NCI-H748 (cell line): ENCODE data around the gene TERT.

Source experiments
- DNase-seq: peaks from one replicate; lab custom pipeline; 2025; ENCODE audit not compliant: unreplicated experiment; lab: John Stamatoyannopoulos, UW

Gene TERT

GRCh38 chr5:1265026-1265425 lies 29.8 kb downstream of the TERT start:
- no peak for DNase-seq

GRCh38 chr5:1264211-1264610 lies 30.7 kb downstream of the TERT start:
- no peak for DNase-seq

GRCh38 chr5:1262381-1262780 lies 32.5 kb downstream of the TERT start:
- no peak for DNase-seq

DNA sequence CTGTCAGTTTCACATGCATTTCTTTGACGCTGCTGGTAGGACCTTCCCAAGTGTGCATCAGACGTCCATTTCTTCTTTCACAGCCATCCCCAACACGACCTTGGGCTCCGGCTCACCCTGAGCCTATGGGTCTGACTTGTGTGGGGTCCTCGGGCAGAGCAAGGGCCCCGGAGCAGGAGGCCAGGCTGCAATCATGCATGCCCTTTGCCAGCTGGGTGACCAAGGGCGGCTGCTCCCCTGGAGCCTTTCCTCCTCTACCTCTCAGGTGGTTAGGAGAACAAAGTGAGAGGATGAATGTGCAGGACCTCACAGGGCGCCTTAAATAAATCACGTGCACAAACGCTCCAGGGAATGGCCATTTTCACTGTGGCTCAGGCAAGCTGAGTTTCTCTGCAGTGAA lies 33.2 kb downstream of the TERT start:
- no peak for DNase-seq

DNA sequence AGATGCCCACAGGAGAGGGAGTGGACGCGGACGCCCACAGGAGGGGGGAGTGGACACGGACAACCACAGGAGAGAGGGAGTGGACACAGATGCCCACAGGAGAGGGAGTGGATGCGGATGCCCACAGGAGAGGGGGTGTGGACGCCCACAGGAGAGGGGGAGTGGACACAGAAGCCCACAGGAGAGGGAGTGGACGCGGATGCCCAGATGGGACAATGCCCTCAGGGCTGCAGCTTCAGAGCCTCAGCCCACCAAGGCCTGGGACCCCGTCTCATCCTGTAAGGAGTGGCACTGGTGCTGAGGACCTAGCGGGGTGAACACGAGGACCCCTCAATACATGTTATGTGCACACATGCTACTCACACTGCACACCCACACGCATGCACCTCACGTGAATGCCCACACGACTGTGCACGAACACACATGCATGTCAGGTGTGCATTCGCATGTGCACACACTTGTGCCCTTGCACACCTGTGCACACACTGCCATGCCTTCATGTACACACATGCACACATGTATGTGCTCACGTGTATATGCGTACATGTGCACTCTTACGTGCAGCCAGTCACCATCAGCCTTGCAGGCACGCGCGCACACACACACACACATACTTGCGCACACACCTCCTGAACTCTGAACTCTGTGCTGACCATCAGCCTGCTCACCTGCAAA lies 34.9 kb downstream of the TERT start:
- no peak for DNase-seq

- no peak for DNase-seq
Measured at GRCh38 chr5:1257841-1258240, 37.0 kb downstream of the TERT start.

- DNase-seq = no peak
Measured at GRCh38 chr5:1257363-1257762, 37.5 kb downstream of the TERT start.

GRCh38 chr5:1256776-1257175 lies 38.1 kb downstream of the TERT start:
- no peak for DNase-seq

GRCh38 chr5:1255081-1255561 lies 39.7 kb downstream of the TERT start:
- DNase-seq = no peak

DNA sequence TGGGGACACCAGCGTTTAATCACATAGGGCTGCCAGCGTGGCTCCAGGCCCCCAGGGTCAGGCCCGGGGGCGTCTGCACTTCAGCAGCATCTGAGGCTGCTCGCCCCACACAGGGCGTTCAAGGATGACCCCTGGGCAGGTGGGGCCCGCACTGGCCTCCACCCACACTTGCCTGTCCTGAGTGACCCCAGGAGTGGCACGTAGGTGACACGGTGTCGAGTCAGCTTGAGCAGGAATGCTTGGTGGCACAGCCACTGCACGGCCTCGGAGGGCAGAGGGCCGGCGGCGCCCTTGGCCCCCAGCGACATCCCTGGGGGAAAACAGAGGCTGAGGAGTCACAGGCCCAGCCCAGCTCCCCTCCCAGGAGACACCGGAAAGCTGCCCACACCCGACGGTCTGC lies 40.7 kb downstream of the TERT start:
- DNase-seq = no peak

GRCh38 chr5:1253456-1254105 lies 41.3 kb downstream of the TERT start:
- no peak for DNase-seq

DNA sequence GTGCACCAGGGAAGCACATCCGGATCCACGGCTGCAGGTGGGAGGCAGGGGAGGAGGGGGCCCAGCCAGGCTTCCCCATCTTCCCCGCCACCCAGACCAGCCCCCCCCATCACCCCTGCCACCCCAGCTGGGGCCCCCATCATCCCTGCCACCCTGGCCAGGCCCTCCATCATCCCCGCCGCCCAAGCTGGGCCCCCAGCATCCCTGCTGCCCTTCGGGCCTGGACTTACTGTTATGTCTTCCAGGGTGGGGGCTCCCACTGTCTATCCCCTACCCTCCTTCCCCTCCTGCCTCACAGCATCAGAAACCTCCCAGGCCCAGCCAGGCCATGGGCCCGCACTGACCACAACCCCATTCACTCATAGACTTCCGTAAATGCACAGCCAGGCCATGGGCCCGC lies 42.2 kb downstream of the TERT start:
- no peak for DNase-seq

DNA sequence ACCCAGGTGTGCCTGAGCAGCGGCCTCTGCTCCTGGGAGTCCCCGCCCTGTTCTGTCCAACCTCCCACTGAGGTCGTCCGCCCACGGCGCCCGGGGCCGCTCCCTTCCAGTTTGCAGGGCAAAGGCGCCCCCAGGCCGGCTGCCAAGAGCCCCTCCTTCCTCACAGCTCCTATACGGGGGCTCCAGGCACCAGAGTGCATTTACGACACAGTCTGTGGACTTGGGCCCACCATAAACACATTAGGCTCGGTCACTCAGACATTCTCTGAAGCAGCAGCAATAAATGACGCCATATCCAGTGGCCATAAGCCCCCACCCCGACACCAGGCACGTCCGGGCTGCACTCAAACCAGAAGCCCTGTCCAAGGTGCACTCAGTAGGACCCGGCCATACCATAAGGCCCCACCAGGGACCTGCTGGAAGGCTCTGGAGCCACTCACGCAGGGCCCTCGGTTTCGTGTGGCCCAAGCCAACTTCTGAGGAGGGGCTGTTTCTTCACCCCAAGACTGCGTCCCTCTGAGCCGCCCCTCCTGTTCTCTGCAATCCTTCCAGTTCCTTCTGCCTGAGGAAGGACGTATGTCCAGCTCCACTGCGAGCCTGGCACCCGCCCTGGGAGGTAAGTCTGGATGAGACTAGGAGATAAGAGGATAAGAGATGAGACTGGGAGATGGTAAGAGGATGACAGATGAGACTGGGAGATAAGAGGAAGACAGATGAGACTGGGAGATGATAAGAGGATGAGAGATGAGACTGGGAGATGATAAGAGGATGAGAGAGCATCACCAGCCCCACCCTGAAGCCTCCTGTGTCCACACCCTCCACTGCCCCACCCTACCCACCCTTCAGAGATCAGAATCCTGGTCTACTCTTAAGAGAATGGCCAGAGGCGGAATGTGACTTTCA lies 42.9 kb downstream of the TERT start:
- DNase-seq = peak; percentile 57

DNA sequence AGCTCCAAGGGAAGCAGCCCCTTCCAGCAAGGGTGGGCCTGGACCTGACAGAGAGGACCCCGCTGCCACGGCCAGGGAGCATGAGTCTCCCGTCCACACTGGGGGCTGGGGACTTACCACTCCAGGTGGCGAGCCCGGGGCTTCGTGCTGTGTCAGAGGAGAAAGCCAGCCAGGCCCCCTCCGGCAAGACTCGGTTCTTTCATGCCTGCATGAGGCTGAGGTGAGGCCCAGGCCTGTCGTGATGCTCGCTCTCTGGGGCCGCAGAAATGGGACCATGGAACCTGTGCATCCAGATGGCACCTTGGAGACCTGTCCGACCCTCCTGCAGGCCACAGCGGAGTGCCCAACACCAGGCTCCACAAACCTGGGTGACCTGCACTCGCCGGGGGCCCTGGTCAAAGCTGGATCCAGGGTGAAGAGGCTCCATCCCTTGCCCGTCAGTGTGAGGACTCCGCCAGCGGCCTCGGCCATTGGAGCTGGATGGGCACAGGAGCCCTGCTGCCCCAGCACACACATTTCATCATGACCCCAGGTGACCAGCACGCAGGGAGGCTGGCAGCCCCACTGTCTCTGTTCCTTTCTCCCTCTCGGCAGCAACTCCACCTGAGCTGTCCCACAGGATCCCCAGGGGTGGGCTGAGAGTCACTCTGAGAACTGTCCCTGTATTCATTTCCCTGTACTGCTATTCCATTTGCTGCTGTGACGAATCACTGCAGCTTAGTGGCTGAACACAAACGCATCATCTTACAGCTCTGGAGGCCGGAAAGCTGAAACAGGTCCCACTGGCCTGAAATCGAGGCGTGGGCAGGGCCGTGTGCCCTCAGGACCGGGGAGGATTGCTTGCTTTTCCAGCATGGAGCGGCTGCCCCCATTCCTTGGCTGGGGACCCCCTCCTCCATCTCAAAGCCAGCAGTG lies 45.2 kb downstream of the TERT start:
- DNase-seq = no peak

DNA sequence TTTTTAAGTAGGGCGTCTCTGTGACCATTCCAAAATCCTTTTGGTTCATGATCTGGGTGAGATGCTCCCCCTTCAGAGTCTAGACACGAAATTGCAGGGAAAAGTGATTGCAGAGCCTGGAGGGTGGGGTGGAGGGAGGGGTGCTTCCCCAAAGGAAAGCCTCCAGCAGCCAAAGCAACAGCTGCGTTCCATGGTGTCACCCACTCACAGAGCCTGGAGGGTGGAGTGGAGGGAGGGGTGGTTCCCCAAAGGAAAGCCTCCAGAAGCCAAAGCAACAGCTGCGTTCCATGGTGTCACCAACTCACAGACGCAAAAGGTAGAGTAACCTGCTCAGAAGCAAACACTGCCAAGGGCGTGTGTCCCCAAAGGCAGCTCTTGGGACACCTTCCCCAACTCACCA lies 47.1 kb downstream of the TERT start:
- no peak for DNase-seq

DNA sequence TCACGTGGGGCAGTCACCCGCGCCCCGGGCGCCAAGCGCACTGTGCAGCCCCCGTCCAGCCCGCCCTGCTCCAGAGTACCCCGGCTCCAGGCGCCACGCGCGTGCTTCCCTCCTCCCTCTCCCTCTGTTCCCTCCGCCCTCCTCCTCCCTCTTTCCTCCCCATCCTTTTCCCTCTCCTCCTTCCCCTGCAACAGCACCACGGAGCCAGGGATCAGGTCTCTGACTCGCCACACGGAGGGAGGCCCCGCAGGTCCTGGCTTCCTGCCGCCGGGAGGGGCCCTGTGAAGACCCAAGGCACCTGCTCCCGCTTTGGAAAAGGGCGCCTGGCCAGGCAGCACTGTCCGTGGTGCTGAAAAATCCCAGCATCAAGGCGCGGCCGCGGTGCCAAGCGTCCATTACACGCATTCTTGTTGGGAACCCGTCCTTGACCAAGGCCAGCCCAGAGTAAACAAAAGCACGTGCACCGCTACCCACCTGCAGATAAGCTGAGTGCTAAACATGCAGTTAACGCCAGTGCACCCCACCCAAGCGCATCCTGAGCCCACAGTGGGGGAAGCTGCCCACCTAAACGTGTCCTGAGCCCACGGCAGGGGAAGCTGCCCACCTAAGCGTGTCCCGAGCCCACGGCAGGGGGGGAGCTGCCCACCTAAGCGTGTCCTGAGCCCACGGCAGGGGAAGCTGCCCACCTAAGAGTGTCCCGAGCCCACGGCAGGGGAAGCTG lies 48.0 kb downstream of the TERT start:
- peak; percentile 85 for DNase-seq

- DNase-seq = no peak
Measured at GRCh38 chr5:1245905-1246576, 48.8 kb downstream of the TERT start.

DNA sequence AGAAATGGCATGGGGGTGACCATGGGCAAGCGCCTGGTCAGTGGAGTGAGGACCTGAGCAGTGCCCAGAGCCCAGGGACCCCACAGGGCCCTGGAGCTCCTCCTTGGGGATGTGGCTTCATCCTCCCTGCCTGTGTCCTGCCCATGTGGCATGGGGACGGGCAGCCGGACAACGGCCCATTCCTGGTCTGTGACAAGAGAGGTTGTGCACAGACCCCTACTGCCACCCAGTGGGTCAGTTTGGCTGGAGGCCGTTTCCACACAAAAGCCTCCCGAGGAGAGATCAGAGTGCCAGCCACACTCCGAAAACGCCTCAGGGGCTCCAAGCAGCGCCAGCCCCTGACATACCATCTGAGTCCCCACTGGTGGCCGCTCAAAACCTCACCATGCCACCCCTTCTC lies 49.9 kb downstream of the TERT start:
- DNase-seq = no peak

DNA sequence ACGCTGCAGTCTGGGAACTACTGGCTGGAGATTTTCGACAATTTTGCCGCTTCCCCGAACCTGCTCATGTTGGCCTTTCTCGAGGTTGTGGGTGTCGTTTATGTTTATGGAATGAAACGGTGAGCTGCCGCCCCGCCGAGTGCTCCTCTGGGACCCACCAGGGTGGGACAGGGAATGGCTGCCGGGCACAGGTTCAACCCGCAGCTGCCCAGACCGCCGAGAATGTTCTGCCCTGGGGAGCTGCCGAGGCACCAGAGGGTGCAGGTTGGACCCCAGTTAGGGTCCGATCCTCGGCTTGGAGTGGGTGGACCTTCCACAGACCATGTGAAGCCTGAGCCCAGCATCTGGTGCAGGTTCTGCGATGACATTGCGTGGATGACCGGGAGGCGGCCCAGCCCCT lies 50.6 kb downstream of the TERT start:
- DNase-seq = no peak
